GM12864 (cell line): ENCODE results near the gene LRRC63.

Source experiments
- DNase-seq: peaks from one replicate; pipeline ENCODE4 v3.0.0-alpha.2; 2011; ENCODE audit warnings: low read depth
- H3K4me3 ChIP-seq: 2 replicates; pipeline ENCODE4 v1.5.1; 2011; ENCODE audit warnings: mild to moderate bottlenecking, low read depth, low read length, control low read depth
- TF ChIP-seq, protein P1 (sequence below): IDR thresholded peaks from 2 replicates; pipeline ENCODE4 v1.5.1; 2011; ENCODE audit warnings: low read depth, mild to moderate bottlenecking, moderate library complexity, low read length, control low read depth, inconsistent platforms; ENCODE audit errors: missing control alignments

LRRC63 gene

DNA sequence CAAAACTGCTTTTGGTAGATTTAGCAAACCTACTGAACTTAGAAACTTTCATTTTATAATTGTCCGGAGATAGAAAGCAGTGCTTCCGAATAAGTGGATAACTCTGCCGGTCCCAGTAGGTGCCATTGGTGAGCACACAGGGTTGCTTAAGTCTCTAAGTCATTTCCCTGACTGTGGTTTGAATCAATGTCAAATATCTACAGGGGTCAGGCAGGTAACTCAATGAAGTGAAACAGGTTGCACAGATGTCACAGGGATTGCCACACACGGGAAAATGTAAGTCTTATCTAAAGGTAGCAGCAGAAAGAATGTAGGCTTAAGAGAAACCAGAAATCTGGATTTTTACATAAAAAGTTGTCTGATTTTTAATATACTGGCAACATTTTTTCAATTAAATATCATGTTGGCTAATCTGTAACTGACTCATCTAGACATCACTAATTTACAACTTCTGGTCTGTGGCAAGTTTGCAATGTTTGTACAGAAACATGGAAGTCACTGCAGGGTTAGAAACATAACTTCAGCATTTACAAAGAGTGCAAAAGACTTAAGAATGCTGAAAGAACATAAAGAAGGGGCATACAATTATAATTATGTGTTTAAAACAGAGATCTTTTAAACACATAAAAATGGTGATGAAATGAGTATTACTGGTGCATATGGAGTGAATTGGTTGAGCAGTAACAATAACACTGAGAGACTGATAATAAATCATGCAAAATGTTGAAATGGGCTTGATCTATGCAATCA is 14.3 kb upstream of the LRRC63 start:
- TF ChIP-seq, protein P1, sequence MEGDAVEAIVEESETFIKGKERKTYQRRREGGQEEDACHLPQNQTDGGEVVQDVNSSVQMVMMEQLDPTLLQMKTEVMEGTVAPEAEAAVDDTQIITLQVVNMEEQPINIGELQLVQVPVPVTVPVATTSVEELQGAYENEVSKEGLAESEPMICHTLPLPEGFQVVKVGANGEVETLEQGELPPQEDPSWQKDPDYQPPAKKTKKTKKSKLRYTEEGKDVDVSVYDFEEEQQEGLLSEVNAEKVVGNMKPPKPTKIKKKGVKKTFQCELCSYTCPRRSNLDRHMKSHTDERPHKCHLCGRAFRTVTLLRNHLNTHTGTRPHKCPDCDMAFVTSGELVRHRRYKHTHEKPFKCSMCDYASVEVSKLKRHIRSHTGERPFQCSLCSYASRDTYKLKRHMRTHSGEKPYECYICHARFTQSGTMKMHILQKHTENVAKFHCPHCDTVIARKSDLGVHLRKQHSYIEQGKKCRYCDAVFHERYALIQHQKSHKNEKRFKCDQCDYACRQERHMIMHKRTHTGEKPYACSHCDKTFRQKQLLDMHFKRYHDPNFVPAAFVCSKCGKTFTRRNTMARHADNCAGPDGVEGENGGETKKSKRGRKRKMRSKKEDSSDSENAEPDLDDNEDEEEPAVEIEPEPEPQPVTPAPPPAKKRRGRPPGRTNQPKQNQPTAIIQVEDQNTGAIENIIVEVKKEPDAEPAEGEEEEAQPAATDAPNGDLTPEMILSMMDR = no peak
- H3K4me3 ChIP-seq = no peak overlapping the region
- no peak for DNase-seq

DNA sequence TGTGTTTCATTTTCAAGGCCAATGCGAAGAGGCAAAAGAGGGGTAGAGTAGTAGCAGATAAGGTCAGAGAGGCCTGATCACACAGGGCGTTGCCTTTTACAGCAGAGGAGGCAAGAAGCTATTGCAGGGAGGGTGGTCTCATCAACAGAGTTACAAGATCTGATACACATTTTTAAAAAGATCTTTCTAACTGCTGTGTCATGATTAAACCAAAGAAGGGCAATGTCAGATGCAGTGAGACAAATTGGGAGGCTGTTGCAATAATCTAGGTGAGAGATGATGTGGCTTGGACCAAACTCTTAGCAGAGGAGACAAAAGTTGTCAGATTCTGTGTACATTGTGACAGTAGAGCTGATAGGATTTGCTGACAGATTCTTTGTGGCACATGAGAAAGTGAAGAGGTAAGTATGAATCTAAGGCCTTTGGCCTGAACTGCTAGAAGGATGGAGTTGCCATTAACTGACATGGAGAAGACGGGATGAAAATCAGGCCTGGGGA is 13.0 kb upstream of the LRRC63 start:
- H3K4me3 ChIP-seq = no peak overlapping the region
- TF ChIP-seq, protein P1 = no peak
- DNase-seq = no peak

DNA sequence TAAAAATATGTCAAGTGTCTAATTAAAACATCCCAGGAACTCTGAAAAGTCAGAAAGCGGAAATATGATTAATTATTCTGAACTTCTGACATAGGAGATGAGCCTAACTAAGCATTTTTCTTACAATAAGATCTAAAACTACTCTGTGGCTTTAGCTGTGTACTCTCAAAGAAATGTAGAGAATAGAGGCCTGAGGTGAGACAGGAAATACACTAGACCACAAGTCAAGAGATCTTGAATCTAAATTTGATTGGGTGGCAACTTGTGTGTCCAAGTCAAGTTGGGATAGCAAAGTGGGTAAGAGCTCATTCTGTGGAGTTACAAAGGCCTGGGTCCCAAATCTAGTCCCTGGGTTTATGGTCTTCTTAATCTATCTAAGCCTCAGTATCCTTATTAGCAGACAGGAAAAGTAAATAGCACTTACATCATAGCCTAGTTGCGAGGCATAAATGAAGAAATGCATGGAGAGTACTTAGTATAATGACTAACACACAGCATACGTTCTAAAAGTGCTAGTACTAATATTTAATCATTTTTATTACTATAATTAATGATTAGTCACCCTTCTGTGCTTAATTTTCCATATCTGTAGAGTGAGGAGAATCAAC is 9.4 kb upstream of the LRRC63 start:
- DNase-seq = no peak
- TF ChIP-seq, protein P1 = no peak

DNA sequence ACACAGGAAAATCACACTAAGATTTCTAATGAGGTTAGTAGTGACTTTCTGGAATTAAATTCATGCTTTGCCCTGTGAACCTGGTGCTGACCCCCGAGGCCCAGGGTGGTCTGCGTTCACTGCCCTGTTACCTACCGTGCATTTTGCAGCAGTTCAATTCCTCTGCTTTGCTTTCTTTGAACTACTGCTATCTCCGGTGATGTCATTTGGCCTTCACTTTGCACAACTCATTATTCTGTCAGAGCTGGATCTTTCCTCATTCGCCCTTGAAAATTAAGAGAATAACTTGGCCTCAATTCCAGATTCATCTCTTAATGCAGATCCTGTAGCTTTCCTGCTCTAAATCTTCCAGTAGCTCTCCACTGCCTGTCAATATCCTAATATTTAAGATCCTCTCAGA is 8.8 kb upstream of the LRRC63 start:
- no peak for DNase-seq
- TF ChIP-seq, protein P1 = no peak
- H3K4me3 ChIP-seq = no peak overlapping the region

More for the DNA sequence above, 9.4 kb upstream of the LRRC63 start:
- no peak overlapping the region for H3K4me3 ChIP-seq

DNA sequence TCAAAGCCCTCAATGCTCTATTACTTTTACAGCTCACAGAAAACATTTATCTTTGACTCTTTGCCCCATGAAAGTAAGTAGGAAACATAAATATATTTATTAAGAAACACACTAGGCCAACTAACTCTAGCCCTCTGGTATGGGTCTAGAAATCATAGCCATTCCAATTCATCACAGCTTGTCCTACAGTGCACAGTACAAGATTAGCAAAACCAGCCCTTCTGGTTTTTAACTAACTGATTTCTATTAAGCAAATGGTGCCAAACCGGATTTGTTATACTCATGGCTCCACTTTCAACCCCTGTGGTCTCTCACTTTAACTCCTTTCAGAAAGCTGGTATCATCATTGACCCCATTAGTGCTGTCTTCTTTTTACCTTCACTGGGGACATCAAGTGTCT is 5.6 kb upstream of the LRRC63 start:
- DNase-seq = no peak
- TF ChIP-seq, protein P1 = no peak
- no peak overlapping the region for H3K4me3 ChIP-seq

DNA sequence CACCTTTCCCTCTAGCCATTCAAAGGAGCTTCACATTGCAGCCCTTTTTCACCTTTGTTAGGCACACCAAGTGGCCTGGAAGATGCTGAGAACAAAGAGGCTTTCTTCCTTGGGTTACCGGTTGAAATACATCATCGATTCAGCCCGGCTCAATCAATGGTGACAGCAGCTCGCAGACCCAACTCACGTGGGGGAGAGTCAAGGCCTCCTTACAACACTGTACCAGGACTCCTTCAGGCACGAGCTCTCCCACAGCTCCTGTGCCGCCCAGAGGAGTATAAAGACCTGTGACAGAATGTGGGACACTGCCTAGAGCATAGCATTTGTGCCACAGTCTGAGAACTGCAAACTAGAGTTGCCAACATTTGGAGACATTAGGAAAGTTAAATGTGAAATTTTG is 3.9 kb upstream of the LRRC63 start:
- TF ChIP-seq, protein P1 = no peak
- no peak for DNase-seq
- H3K4me3 ChIP-seq = no peak overlapping the region
